OCI-LY3 (cell line): ENCODE measurements around the gene EIF3L.

ENCODE experiments used
- H2AFZ ChIP-seq: fragments of 200-600, 300-600 bp; shearing (Covaris generic); 2 replicates; pipeline ENCODE4 v1.6.0; 2014; ENCODE audit warnings: antibody characterized with exemption, low read depth, low read length
- H3K27ac ChIP-seq: fragments of 200-600, 300-600 bp; sonication (generic); 2 replicates; pipeline ENCODE4 v1.5.1; 2014; ENCODE audit warnings: mild to moderate bottlenecking, low read length, moderate library complexity, mixed read lengths
- H3K27me3 ChIP-seq: fragments of 200-600, 300-600 bp; sonication (generic); 2 replicates; pipeline ENCODE4 v1.6.1; 2014; ENCODE audit warnings: low read depth, low read length, mixed read lengths
- H3K36me3 ChIP-seq: fragments of 200-600, 300-600 bp; sonication (generic); replicated peaks from 2 replicates; pipeline ENCODE3; 2014; ENCODE audit warnings: low read depth, low read length, mixed read lengths
- H3K4me1 ChIP-seq: fragments of 300-600, 200-600 bp; sonication (generic); 2 replicates; pipeline ENCODE4 v1.6.1; 2014; ENCODE audit warnings: low read length, mixed read lengths
- H3K4me2 ChIP-seq: fragments of 200-600, 300-600 bp; sonication (generic); 2 replicates; pipeline ENCODE4 v1.6.1; 2014; ENCODE audit warnings: low read length, mixed read lengths
- H3K4me3 ChIP-seq: fragments of 300-600, 200-600 bp; sonication (generic); 2 replicates; pipeline ENCODE4 v1.5.1; 2014; ENCODE audit warnings: antibody characterized with exemption, mild to moderate bottlenecking, low read length, moderate library complexity
- H3K79me2 ChIP-seq: fragments of 300-600, 200-600 bp; shearing (Covaris generic); 2 replicates; pipeline ENCODE4 v1.6.1; 2014; ENCODE audit warnings: mild to moderate bottlenecking, low read length, mixed read lengths
- H3K9ac ChIP-seq: fragments of 300-600, 200-600 bp; shearing (Covaris generic); 2 replicates; pipeline ENCODE4 v1.6.0; 2014; ENCODE audit warnings: mild to moderate bottlenecking, low read length, moderate library complexity
- H3K9me3 ChIP-seq: fragments of 200-600, 300-600 bp; shearing (Covaris generic); 2 replicates; pipeline ENCODE4 v1.6.1; 2014; ENCODE audit warnings: low read length, mixed read lengths; ENCODE audit not compliant: insufficient read depth
- H4K20me1 ChIP-seq: fragments of 200-600, 300-600 bp; sonication (generic); 2 replicates; pipeline ENCODE4 v1.6.1; 2016; ENCODE audit warnings: low read length, mixed read lengths; ENCODE audit not compliant: insufficient read depth
- CTCF ChIP-seq: fragments of 200-600, 300-600 bp; sonication (generic); IDR thresholded peaks from 2 replicates; pipeline ENCODE4 v1.5.1; 2014; ENCODE audit warnings: antibody characterized with exemption, low read length, low read depth
- EZH2phosphoT487 ChIP-seq: fragments of 200-600 bp; shearing (Covaris generic); IDR thresholded peaks from 2 replicates; pipeline ENCODE4 v1.6.1; 2018; ENCODE audit warnings: antibody characterized with exemption, mixed run types, low read depth

EIF3L gene

GRCh38 chr22:37906364-37907008, 57.3 kb downstream of the EIF3L start:
- peak overlapping the region; percentile 86 for H3K9ac ChIP-seq
- no peaks in the 10 kb centered on the region for H3K36me3 ChIP-seq
- no peaks in the 10 kb centered on the region for H4K20me1 ChIP-seq
- peak overlapping the region; percentile 56 for H2AFZ ChIP-seq
- H3K9me3 ChIP-seq, result no peaks in the 10 kb centered on the region
- peak overlapping the region; percentile 99 for H3K4me2 ChIP-seq
- peak overlapping the region; percentile 15; the same call in 1 of the 2 replicates for H3K27ac ChIP-seq
- H3K79me2 ChIP-seq, result peaks cover 10% of the 10 kb centered on the region
- H3K4me1 ChIP-seq, result peaks cover 12% of the 10 kb centered on the region
- TF ChIP-seq EZH2phosphoT487 (no peak), CTCF (no peak)
- H3K4me3 ChIP-seq, result peak overlapping the region; percentile 90
- H3K27me3 ChIP-seq, result no peaks in the 10 kb centered on the region

- 0 out of 2 replicates have a peak overlapping the region, but pooled peaks have one; percentile 56 for H2AFZ ChIP-seq
- peaks cover 12% of the 10 kb centered on the region for H3K4me1 ChIP-seq
- H3K4me3 ChIP-seq, result peak overlapping the region; percentile 90
- no peaks in the 10 kb centered on the region for H4K20me1 ChIP-seq
- H3K79me2 ChIP-seq, result peaks cover 10% of the 10 kb centered on the region
- no peaks in the 10 kb centered on the region for H3K9me3 ChIP-seq
- no peak for TF ChIP-seq EZH2phosphoT487
- no peak overlapping the region for H3K27ac ChIP-seq
- peak overlapping the region; percentile 99 for H3K4me2 ChIP-seq
- H3K36me3 ChIP-seq, result no peaks in the 10 kb centered on the region
- H3K9ac ChIP-seq, result peak overlapping the region; percentile 86
- H3K27me3 ChIP-seq, result no peaks in the 10 kb centered on the region
Observed at GRCh38 chr22:37907036-37907954, 58.1 kb downstream of the EIF3L start.

GRCh38 chr22:37909766-37910165, 60.5 kb downstream of the EIF3L start:
- peaks cover 12% of the 10 kb centered on the region for H3K4me1 ChIP-seq
- no peak overlapping the region for H3K4me2 ChIP-seq
- no peak overlapping the region for H3K4me3 ChIP-seq
- no peaks in the 10 kb centered on the region for H3K9me3 ChIP-seq
- H3K27me3 ChIP-seq, result no peaks in the 10 kb centered on the region
- H4K20me1 ChIP-seq, result no peaks in the 10 kb centered on the region
- H2AFZ ChIP-seq, result no peak overlapping the region
- no peak overlapping the region for H3K9ac ChIP-seq
- peaks cover 10% of the 10 kb centered on the region for H3K79me2 ChIP-seq
- H3K36me3 ChIP-seq, result no peaks in the 10 kb centered on the region
- no peak overlapping the region for H3K27ac ChIP-seq
- TF ChIP-seq CTCF (no peak), EZH2phosphoT487 (no peak)

- Histone ChIP-seq H3K4me3 (no peak overlapping the region), H3K79me2 (peaks cover 10% of the 10 kb centered on the region), H2AFZ (no peak overlapping the region), H3K36me3 (no peaks in the 10 kb centered on the region), H3K27me3 (no peaks in the 10 kb centered on the region), H4K20me1 (no peaks in the 10 kb centered on the region), H3K9me3 (no peaks in the 10 kb centered on the region), H3K9ac (no peak overlapping the region), H3K4me1 (peaks cover 6% of the 10 kb centered on the region), H3K27ac (no peak overlapping the region), H3K4me2 (no peak overlapping the region)
- TF ChIP-seq CTCF (no peak), EZH2phosphoT487 (no peak)
Observed at GRCh38 chr22:37910890-37911672, 61.9 kb downstream of the EIF3L start.
